ENCODE results near the gene TMEM45A. TPM values are rescaled to one million over a fixed set of nuclear protein-coding genes. Genes with fewer than 3 reads are reported as not detected.

TMEM45A gene
- total and polyA plus RNA-seq, 11 donors: 1.8 to 11.2 (median 3.1) TPM

GRCh38 chr3:100615684-100616083 is 123.3 kb downstream of the TMEM45A start:
- Histone ChIP-seq H3K9me3 (no peaks in the 10 kb centered on the region), H3K27me3 (peaks cover 0 to 4% (median 0%) of the 10 kb centered on the region in 9 donors), H3K27ac (no peak overlapping the region), H3K4me1 (no peaks in the 10 kb centered on the region), H3K36me3 (no peaks in the 10 kb centered on the region), H3K4me3 (no peak overlapping the region)
- TF ChIP-seq CTCF (IDR thresholded peaks at IDR 0.05) (no peak), POLR2A (IDR thresholded peaks at IDR 0.05) (no peak)
- ATAC-seq: no peak
- no peak for DNase-seq
- intact Hi-C loops (cut with DNase I): no loop called here

DNA sequence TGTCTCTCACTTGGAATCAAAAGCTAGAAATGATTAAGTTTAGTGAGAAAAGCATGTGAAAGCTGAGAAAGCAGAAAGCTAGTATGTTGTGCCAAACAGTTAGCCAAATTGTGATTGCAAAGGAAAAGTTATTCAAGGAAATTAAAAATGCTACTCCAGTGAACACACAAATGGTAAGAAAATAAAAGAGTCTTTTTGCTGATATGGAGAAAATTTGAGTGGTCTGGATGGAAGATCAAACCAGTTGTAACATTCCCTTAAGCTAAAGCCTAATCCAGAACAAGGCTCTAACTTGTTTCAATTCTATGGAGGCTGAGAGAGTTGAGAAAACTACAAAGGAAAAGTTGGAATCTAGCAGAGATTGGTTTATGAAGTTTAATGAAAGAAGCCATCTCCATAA is 128.8 kb downstream of the TMEM45A start:
- DNase-seq (no peak), ATAC-seq (no peak)
- Histone ChIP-seq H3K27ac (no peak overlapping the region), H3K9me3 (peaks cover 0 to 16% (median 0%) of the 10 kb centered on the region in 12 donors), H3K4me1 (no peaks in the 10 kb centered on the region), H3K27me3 (no peaks in the 10 kb centered on the region), H3K36me3 (no peaks in the 10 kb centered on the region), H3K4me3 (no peak overlapping the region)
- intact Hi-C loops (cut with DNase I): no loop called here
- no peak for TF ChIP-seq CTCF (IDR thresholded peaks at IDR 0.05)
- no peak for TF ChIP-seq POLR2A (IDR thresholded peaks at IDR 0.05)

Other genes starting within 250 kb of the TMEM45A start
- gene TBC1D23, start 231.6 kb upstream of the TMEM45A start, total RNA-seq: 10 to 100 TPM; 17.7 to 38.3 (median 32.9) TPM
- 10 to 100 TPM; 13.6 to 41.7 TPM for gene TBC1D23, start 231.6 kb upstream of the TMEM45A start, polyA plus RNA-seq
- 10 to 100 TPM; 11.6 to 50.9 (median 43.9) TPM for gene NIT2, start 157.9 kb upstream of the TMEM45A start, total RNA-seq
- gene NIT2, start 157.9 kb upstream of the TMEM45A start, polyA plus RNA-seq: 10 to 100 TPM; 12.3 to 19.7 TPM
- 10 to 100 TPM; 39.1 to 67.0 (median 57.2) TPM for gene TOMM70, start 91.5 kb upstream of the TMEM45A start, total RNA-seq
- 10 to 100 TPM; 25.9 to 45.7 TPM for gene TOMM70, start 91.5 kb upstream of the TMEM45A start, polyA plus RNA-seq
- gene LNP1, start 91.1 kb upstream of the TMEM45A start, total RNA-seq: 1 to 10 TPM; 2.5 to 5.9 (median 3.7) TPM
- gene LNP1, start 91.1 kb upstream of the TMEM45A start, polyA plus RNA-seq: 1 to 10 TPM; 1.4 to 2.8 TPM
- under 1 TPM in 1 of 9 donors, not detected in 8; 0.23 TPM for gene ADGRG7, start 117.0 kb downstream of the TMEM45A start, total RNA-seq
- gene ADGRG7, start 117.0 kb downstream of the TMEM45A start, polyA plus RNA-seq: not detected
- gene TFG, start 216.9 kb downstream of the TMEM45A start, total RNA-seq: 100 to 1,000 TPM in 2 of 9 donors, 10 to 100 TPM in 7; 68.2 to 103 (median 90.5) TPM
- 100 to 1,000 TPM in 1 of 2 donors, 10 to 100 TPM in 1; 54.9 to 115 TPM for gene TFG, start 216.9 kb downstream of the TMEM45A start, polyA plus RNA-seq

All from heart left ventricle (tissue), 16 donors.